ENCODE results near the gene ZNF689.
A peak's percentile ranks its signal among the peaks of the same experiment; 100 is the strongest.
"Not testable (repeated sequence)": the region's sequence is repeated elsewhere in the genome, so short reads cannot be mapped to it uniquely, and the experiment has no call there.

The ZNF689 gene

DNA sequence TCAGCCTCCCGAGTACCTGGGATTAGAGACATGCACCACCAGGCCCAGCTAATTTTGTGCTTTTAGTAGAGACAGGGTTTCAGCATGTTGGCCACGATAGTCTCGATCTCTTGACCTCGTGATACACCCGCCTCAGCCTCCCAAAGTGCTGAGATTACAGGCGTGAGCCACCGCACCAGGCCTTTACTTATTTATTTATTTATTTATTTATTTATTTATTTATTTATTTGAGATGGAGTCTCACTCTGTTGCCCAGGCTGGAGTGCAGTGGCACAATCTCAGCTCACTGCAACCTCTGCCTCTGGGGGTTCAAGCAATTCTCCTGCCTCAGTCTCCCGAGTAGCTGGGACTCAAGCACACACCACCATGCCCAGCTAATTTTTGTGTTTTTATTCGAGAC is 19.3 kb downstream of the ZNF689 start:
- DNase-seq = not testable (repeated sequence)

GRCh38 chr16:30589582-30589981 is 20.6 kb downstream of the ZNF689 start:
- DNase-seq = not testable (repeated sequence)

- no peak for DNase-seq
Observed at GRCh38 chr16:30588651-30589050, 21.5 kb downstream of the ZNF689 start.

DNA sequence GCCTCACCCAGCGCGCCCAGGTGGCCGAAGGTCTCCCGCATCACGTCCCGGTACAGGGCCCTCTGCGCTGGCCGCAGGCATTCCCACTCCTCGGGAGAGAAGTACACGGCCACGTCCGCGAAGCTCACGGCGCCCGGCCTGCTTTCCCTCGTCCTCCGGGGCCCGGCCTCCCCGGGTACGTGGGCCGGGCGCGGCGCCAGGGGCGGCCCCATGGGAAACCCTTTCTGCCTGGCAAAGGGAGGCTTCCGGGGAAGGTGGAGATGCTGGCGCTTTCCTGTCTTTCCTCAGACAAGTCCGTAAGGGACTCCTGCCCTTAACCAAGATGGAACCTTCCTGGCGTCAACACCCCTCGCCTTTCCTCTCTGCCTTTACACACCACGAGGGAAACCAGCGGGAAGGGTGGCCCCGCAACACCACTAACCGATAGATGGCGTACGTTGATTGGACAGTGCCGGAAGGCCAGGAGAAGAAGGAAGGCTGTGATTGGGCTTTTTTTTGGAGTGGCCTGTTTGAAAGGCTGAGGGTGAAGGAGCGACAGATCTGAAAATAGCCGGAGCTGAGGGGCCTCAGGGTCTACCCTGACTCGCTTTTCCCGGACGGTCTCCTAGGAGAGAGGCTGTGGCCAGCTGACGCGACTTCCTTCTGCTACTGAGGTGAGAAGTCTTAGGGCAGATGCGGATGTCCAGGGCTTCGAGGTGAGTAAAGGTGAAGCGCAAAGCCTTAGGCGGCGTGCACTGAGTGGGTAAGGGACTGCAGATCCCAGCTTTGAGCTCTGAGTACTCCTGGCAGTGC is 24.6 kb downstream of the ZNF689 start, which contains the start of gene ZNF785:
Gene ZNF785, minus strand, starts transcription at position 298 of the 792 bp plus-strand sequence. Its CDS starts 86 bp downstream, at position 212.
- DNase-seq = peak; percentile 97 to 98

DNA sequence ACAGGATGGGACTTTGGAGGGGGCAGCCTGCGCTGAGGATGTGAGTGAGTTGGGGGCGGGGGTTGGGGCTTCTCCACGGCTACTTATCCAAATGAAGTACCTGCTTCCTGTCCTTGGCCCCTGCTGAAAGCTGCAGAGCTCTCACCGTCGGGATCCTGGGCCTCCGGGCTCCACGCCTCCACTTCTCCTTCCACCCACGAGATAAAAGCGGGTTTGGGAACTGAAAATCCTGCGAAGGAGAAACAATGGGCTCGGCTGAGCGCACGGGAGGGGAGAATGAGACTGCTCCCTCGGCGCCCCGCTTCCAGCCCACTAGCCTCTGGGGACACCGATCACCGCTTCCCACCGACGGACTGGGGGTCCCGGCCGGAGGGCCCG is 25.2 kb downstream of the ZNF689 start:
- peak; percentile 45 to 62 for DNase-seq

GRCh38 chr16:30582611-30583340 is 27.4 kb downstream of the ZNF689 start:
- no peak for DNase-seq

- no peak for DNase-seq
Observed at GRCh38 chr16:30581457-30581856, 28.7 kb downstream of the ZNF689 start.

- DNase-seq = no peak
Observed at GRCh38 chr16:30574678-30575077, 35.5 kb downstream of the ZNF689 start.

DNA sequence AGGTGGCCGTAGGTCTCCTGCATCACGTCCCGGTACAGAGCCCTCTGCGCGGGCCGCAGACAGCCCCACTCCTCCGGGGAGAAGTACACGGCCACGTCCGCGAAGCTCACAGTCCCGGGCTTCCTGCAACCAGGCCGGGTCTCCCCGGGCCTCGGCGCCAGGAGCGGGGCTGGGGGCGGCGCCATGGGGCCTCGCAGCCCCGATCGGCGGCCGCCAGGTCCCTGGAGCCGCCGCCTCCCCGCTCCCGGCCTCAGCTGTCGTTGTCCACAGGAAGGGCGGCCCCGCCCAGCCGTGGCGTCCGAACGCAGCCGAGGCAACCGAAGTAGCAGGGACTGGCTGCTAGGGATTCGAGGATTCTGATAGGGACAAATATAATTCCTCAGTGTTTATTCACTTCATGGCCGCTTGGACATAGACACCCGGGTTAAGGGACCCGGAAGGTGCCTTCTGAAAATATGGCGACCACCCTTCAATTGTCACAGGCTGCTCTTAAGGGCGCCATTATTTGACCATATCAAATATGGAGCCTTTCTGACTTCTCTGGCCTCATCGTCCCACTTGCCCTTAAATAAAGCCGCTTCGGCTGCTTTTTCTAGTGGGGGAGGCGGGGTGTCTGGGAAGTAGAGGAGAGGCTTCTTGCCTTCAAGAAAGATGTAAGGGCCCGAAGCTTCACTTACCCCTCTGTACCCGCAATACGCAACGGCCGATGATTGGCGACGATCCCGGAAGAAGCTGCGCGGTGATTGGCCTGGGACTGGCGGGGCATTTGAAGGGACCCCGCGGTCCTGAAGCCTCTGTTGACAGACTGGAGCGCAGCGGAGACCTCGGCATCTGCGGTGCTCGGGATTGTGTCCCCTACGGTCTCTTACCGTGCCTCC is 38.5 kb downstream of the ZNF689 start, which contains the start of gene ZNF688:
Gene ZNF688, minus strand, starts transcription at position 270 of the 878 bp plus-strand sequence. Its CDS starts 85 bp downstream, at position 185.
- DNase-seq = peak; percentile 91 to 93

GRCh38 chr16:30570636-30571444 is 39.3 kb downstream of the ZNF689 start:
- no peak for DNase-seq

DNA sequence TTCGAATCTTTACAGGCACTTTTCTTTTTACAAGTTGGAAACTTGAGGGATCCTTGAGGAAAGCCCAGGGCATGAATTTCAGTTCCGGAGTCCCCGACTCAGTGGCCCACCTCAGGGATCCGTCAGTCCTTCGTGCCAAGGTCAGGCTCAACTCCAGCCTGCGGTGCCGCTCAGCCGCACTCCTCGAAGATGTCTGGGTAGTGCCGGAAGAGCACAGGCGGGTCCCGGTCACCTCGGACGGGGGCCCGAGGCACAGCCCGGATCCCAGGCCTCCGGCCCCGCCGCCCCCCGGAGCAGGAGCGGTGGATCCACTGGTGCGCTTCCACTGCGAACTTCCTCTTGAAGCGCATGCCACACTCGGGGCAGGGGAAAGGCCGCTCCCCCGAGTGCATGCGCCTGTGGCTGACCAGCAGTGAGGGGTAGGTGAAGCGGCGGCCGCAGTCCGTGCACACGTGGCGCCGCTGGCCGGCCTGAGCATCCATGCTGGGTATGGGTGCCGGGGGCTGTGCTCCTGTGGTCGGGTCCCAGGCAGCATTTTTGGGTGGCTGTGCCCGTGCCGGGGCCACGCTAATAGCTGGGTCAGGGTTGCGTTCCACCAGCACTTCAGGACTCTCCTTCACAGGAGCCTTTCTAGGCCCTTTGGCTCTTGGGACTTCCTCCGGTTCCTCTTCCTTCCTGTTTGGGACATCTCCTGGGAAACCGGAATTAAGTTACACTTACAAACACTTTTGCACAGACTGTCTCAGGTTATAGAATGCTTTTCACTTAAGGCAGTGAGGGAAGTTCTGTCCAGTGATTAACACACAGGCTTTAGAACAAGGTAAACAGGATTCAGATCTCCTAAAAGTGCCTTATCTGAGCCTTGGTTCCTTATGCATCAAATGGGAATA is 40.2 kb downstream of the ZNF689 start:
- DNase-seq = no peak

- no peak for DNase-seq
Observed at GRCh38 chr16:30569281-30569680, 40.9 kb downstream of the ZNF689 start.

- DNase-seq = peak; percentile 53 to 79
Observed at GRCh38 chr16:30567991-30568638, 42.1 kb downstream of the ZNF689 start.

DNA sequence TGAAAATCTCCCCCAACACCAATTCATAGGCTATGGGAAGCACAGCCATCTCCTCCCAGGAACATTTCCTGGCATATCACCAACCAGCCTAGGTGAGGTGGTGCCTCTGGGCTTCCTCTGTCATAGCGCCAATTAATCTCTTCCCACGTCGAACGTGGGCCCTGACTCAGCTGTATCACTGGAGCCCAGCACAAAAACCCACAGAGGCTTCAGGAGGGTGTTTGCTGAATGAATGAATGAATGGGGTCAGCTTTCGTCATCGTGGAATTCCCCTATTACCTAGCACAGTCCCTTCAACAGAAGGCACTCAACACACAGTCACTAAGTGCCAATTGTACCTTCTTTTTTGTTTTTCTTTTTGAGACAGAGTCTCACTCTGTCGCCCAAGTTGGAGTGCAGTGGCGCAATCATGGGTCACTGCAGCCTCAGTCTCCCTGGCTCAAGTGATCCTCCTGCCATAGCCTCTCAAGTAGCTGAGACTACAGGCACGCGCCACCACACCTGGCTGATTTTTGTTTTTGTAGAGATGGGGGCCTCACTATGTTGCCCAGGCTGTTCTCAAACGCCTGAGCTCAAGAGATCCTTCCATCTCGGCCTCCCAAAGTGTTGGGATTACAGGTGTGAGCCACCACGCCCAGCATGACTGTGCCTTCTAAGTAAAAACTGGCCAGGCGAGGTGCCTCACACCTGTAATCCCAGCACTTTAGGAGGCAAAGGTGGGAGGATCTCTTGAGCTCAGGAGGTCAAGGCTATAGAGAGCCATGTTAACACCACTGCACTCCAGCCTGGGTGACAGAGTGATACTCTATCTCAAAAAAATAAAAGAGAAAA is 42.8 kb downstream of the ZNF689 start:
- DNase-seq = peak; percentile 12 to 47

GRCh38 chr16:30566531-30566930 is 43.7 kb downstream of the ZNF689 start:
- no peak for DNase-seq

DNA sequence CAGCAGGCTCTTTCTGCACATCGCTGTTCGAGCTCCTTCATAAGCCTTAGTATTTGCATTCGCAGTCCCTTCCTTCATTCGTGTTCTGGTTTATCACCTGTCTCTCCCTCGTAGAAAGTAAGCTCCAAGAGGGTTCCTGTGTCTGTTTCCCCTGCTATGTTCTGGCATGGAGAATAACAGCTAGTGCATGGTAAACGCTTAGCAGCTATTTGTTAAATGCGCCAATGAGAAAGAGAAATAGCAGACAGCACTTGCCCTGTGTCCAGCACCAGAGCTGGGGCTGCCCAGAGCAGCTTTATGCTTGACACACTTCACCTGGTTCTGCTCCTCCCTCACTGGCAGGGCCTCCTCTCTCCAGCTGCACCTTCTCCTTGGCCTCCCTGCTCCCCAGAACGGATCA is 44.2 kb downstream of the ZNF689 start:
- DNase-seq = no peak

DNA sequence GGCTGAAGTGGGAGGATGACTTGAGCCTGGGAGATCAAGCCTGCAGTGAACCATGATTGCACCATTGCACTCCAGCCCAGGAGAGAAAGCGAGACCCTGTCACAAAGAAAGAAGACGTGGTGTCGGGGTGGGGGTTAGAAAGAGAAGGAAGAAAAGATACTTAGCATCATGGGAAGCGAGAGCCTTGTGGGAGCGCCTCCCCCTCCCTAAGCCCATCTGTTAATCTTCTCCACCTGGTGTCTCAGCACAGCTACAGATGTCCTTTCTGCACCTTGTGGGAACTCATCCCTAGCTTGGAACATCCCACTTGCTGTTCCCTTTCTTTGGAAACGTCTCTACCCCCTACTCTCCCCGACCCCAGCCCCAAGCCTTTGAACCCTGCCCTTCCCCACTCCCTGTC is 44.7 kb downstream of the ZNF689 start:
- DNase-seq = no peak

- DNase-seq = no peak
Observed at GRCh38 chr16:30562021-30562420, 48.2 kb downstream of the ZNF689 start.

DNA sequence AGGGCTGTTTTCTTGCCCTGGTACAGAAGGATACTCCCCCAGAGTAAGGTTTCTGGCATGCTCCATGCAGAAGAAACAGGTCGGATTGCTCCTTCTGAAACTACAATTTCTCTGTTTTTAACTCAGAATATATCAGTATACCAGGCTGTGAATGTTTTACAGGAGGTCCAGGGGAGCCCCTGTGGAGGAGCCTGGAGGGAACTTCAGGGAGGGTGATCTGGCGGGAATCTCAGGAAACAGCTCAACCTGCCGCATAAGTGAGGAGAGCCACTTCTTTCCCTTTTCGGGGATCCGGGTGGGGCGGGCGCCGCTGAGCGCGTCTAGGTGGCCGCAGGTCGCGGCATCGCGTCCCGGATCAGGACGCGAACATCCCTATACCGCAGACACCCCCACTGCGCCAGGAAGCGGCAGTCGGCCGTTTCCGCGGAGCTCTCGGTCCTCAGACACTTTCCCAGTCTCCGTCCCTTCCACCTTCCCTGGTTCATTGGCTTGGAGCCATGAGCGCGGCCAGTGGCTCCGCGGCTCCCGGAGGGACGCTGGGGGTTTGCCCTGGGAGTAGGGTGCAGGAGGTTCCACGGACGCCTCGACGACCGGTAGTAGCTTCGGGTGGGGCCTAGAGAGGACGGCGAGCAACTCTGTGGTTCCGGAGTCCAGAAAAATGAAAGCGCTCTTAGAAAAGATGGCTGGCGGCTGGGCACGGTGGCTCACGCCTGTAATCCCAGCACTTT is 48.9 kb downstream of the ZNF689 start:
- DNase-seq = peak in 1 of 2 donors; percentile 18
